Testis (tissue), 3 donors: ENCODE data around the gene CD7. TPM values are rescaled to one million over a fixed set of nuclear protein-coding genes. Genes with fewer than 3 reads are reported as not detected.
A peak's percentile ranks its signal among the peaks of the same experiment; 100 is the strongest.

Source experiments
- DNase-seq: peaks from one replicate; pipeline ENCODE4 v3.0.0-alpha.2; 2019
- H3K27ac ChIP-seq, 2 donors: fragments of 200-600 bp; sonication (generic); one replicate each; pipeline ENCODE4 v1.5.1; 2019
- H3K27me3 ChIP-seq: fragments of 200-600 bp; sonication (generic); one replicate; pipeline ENCODE4 v1.5.1; 2019
- H3K36me3 ChIP-seq: fragments of 200-600 bp; sonication (generic); one replicate; pipeline ENCODE4 v1.5.1; 2017; ENCODE audit warnings: low read depth; ENCODE audit errors: missing control alignments
- H3K4me1 ChIP-seq: fragments of 200-600 bp; sonication (generic); one replicate; pipeline ENCODE4 v1.5.1; 2019
- H3K4me3 ChIP-seq, 2 donors: fragments of 200-600 bp; sonication (generic); one replicate each; pipeline ENCODE4 v1.5.1; 2017 to 2019
- H3K9me3 ChIP-seq: fragments of 200-600 bp; sonication (generic); one replicate; pipeline ENCODE4 v1.5.1; 2017
- CTCF ChIP-seq, 3 experiments: fragments of 450-650 bp in 2 of 3; fragments of 200-600 bp in 1 of 3; sonication (generic) in 1 of 3; IDR thresholded peaks; one replicate each; pipeline ENCODE4 v1.5.1; 2016 to 2019; ENCODE audit warnings: antibody characterized with exemption in 3 of 3, mild to moderate bottlenecking in 2 of 3, moderate library complexity in 1 of 3
- POLR2A ChIP-seq: fragments of 450-650 bp; IDR thresholded peaks from one replicate; pipeline ENCODE4 v1.6.1; 2017; ENCODE audit warnings: antibody characterized with exemption, mild to moderate bottlenecking, moderate library complexity
- WGBS, 2 donors: methylation state at CpG; one replicate each; pipeline ENCODE4 v1.1.5; 2018; 5-methylcytosine and 5-hydroxymethylcytosine counted together
- intact Hi-C: fragments of 100-400 bp; cut with DNase I; formaldehyde crosslinking; loops from one replicate; pipeline ENCODE4 v1.15.1; 2023; ENCODE audit warnings: low total_unique reads
- polyA plus RNA-seq: library from polyadenylated mRNA; stranded (reverse); fragments of 350-450 nt; fragmentation: Illumina TruSeq; extraction: RNeasy Lipid Tissue Mini Kit (QIAGEN cat#74804); gene quantifications from one replicate; pipeline ENCODE4 v1.2.3, GENCODE V29; 2014; ENCODE audit warnings: low read depth, low replicate concordance; ENCODE audit not compliant: insufficient read depth
- total RNA-seq, 2 donors: library from RNA; depleted of rRNA; stranded (reverse); fragments of >200 nt; gene quantifications; one replicate each; pipeline ENCODE4 v1.2.3, GENCODE V29; 2016

Gene CD7
- total and polyA plus RNA-seq, 3 donors from 2014 or later, result 0.55 to 3.0 (median 2.3) TPM

DNA sequence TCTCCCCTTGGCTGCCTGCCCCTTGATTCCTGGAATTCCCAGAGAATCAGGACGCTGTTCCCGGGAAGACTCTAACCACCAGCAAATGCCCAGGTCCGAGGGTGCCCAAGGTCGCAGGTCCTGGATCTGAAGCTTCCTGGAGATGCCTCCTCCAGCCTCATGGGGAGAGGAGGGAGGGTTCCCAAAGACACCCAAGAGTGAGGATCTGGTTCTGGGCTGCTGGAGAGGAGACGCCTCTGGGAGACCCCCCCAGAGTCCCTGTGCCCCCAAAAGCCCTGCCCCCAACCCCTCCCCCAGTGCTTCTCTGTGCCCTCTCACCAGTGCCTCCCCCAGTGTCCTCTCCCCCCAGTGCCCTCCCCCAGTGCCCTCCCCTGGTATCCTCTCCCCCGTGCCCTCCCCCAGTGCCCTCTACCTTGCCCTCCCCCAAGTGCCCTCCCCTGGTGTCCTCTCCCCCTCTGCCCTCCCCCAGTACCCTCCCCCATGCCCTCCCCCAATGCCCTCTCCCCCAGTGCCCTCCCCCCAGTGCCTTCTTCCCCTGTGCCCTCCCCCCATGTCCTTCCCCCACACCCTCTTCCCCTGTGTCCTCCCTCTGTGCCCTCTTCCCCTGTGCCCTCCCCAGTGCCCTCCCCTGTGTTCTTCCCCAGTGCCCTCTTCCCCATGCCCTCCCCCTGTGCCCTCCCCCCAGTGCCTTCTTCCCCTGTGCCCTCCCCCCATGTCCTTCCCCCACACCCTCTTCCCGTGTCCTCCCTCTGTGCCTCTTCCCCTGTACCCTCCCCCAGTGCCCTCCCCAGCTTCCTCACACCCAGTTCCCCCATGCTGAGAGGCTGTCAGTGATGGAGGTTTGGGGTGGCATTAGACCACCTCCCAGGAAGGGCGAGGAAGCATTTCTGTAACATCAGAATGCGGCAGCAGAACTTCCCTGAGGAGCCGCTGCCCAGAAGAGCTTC is 22.5 kb upstream of the CD7 start:
- 66 to 76% methylated on average over 8 of the region's 10 CpGs for WGBS, 2 donors
- Histone ChIP-seq H3K4me1 (peaks cover 4% of the 10 kb centered on the region), H3K9me3 (no peaks in the 10 kb centered on the region), H3K27me3 (no peaks in the 10 kb centered on the region), H3K4me3 (no peak overlapping the region), H3K36me3 (no peaks in the 10 kb centered on the region), H3K27ac (no peak overlapping the region)
- DNase-seq, result no peak
- intact Hi-C loops, result no loop called here
- TF ChIP-seq POLR2A (no peak), CTCF (IDR thresholded peaks at IDR 0.05) (no peak)

GRCh38 chr17:82338858-82339633 is 21.6 kb upstream of the CD7 start:
- H3K4me1 ChIP-seq, result peaks cover 13% of the 10 kb centered on the region
- TF ChIP-seq CTCF (IDR thresholded peaks at IDR 0.05) (no peak), POLR2A (no peak)
- no peaks in the 10 kb centered on the region for H3K27me3 ChIP-seq
- H3K4me3 ChIP-seq, result no peak overlapping the region
- intact Hi-C loops, result no loop called here
- DNase-seq, result peak; percentile 47
- H3K36me3 ChIP-seq, result no peaks in the 10 kb centered on the region
- 45 to 52% methylated on average over 23 to 29 of the region's 29 CpGs for WGBS, 2 donors
- H3K27ac ChIP-seq, result no peak overlapping the region
- no peaks in the 10 kb centered on the region for H3K9me3 ChIP-seq

GRCh38 chr17:82334622-82335394 is 17.4 kb upstream of the CD7 start:
- Histone ChIP-seq H3K27ac (peak overlapping the region; percentile 8 to 78), H3K9me3 (no peaks in the 10 kb centered on the region), H3K4me1 (peaks cover 27% of the 10 kb centered on the region), H3K4me3 (no peak overlapping the region), H3K27me3 (no peaks in the 10 kb centered on the region), H3K36me3 (no peaks in the 10 kb centered on the region)
- intact Hi-C loops, result no loop called here
- 40 to 50% methylated on average over 10 to 16 of the region's 16 CpGs for WGBS, 2 donors
- TF ChIP-seq CTCF (IDR thresholded peaks at IDR 0.05), result no peak
- TF ChIP-seq POLR2A, result no peak
- no peak for DNase-seq

DNA sequence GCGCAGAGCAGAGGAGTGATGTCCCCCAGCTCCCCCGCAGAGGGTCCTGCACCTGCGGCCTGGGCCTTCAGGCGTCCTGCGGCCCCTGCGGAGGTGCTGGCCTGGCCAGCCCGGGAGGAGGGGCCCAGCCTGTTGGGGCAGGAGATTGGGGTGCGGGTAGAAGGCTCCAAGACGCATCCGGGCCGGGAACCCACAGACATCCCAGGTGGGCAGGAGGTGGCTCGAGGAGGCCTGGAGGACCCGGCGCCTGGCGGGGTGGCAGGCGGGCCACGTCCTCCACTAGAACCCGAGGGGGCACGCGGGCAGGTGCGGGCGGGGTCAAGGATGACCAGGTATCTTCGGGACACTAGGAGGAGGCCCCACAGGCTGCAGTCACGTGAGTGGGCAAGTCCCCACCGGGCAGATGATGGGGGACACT is 16.8 kb upstream of the CD7 start:
- Histone ChIP-seq H3K27ac (peak overlapping the region; percentile 41 to 78), H3K9me3 (no peaks in the 10 kb centered on the region), H3K4me1 (peaks cover 27% of the 10 kb centered on the region), H3K27me3 (no peaks in the 10 kb centered on the region), H3K4me3 (peak overlapping the region; percentile 44 to 68), H3K36me3 (no peaks in the 10 kb centered on the region)
- no peak for TF ChIP-seq CTCF (IDR thresholded peaks at IDR 0.05)
- intact Hi-C loops, result no loop called here
- 58 to 67% methylated on average over 9 to 24 of the region's 25 CpGs for WGBS, 2 donors
- no peak for DNase-seq
